ACHN (cell line): ENCODE results near the gene ZNF605.
"Not testable (repeated sequence)": the region's sequence is repeated elsewhere in the genome, so short reads cannot be mapped to it uniquely, and the experiment has no call there.

Experiments
- DNase-seq: peaks from one replicate; pipeline ENCODE4 v3.0.0-alpha.2; 2015
- in situ Hi-C: cut with HindIII; loops from 2 replicates; pipeline ENCODE4 v1.10.0; 2017; ENCODE audit warnings: low sequenced_read_pairs, low pct_ligation_motif_present, low pct_unique_long_range_greater_than_20kb

ZNF605 gene

GRCh38 chr12:132921685-132922084, 34.4 kb downstream of the ZNF605 start:
- in situ Hi-C loops, result no loop called here
- peak; percentile 21 for DNase-seq

- in situ Hi-C loops, result no loop called here
- DNase-seq, result no peak
These were observed 37.4 kb downstream of the ZNF605 start for GRCh38 chr12:132918680-132919079.

GRCh38 chr12:132909030-132909368, 47.1 kb downstream of the ZNF605 start:
- in situ Hi-C loops, result no loop called here
- no peak for DNase-seq

- DNase-seq, result peak; percentile 100
- in situ Hi-C loops, result no loop called here
These were observed 47.7 kb downstream of the ZNF605 start for GRCh38 chr12:132908145-132909029.

GRCh38 chr12:132907789-132908144, 48.3 kb downstream of the ZNF605 start:
- in situ Hi-C loops, DNase-seq: not testable (repeated sequence)

GRCh38 chr12:132907216-132907615, 48.9 kb downstream of the ZNF605 start:
- in situ Hi-C loops, result no loop called here
- DNase-seq, result no peak

- in situ Hi-C loops, result no loop called here
- DNase-seq, result no peak
These were observed 51.3 kb downstream of the ZNF605 start for GRCh38 chr12:132904718-132905328.

GRCh38 chr12:132899033-132899432, 57.1 kb downstream of the ZNF605 start:
- in situ Hi-C loops, result no loop called here
- no peak for DNase-seq

GRCh38 chr12:132888852-132889251, 67.3 kb downstream of the ZNF605 start:
- no peak for DNase-seq
- in situ Hi-C loops, result no loop called here

GRCh38 chr12:132887513-132888351, 68.4 kb downstream of the ZNF605 start, which contains the start of gene CHFR:
TSS of gene CHFR (minus strand) at chr12:132887605. CDS start at chr12:132887328, 277 bp downstream.
- in situ Hi-C loops, result no loop called here
- DNase-seq, result peak; percentile 99

GRCh38 chr12:132886529-132887477, 69.3 kb downstream of the ZNF605 start:
- in situ Hi-C loops, result no loop called here
- DNase-seq, result peak; percentile 25

GRCh38 chr12:132881818-132882217, 74.3 kb downstream of the ZNF605 start:
- no peak for DNase-seq
- in situ Hi-C loops, result no loop called here

- in situ Hi-C loops, DNase-seq: not testable (repeated sequence)
These were observed 81.5 kb downstream of the ZNF605 start for GRCh38 chr12:132874620-132875019.

- in situ Hi-C loops, result no loop called here
These were observed 81.9 kb downstream of the ZNF605 start for GRCh38 chr12:132874175-132874574.

GRCh38 chr12:132873724-132874123, 82.4 kb downstream of the ZNF605 start:
- DNase-seq, result no peak
- in situ Hi-C loops, result no loop called here

More at GRCh38 chr12:132874175-132874574, 81.9 kb downstream of the ZNF605 start:
- no peak for DNase-seq

GRCh38 chr12:132872975-132873421, 83.1 kb downstream of the ZNF605 start:
- DNase-seq, result no peak
- in situ Hi-C loops, result no loop called here

GRCh38 chr12:132872073-132872855, 83.8 kb downstream of the ZNF605 start:
- in situ Hi-C loops, result no loop called here
- DNase-seq, result no peak
